Measurements from ENCODE around the gene SERINC5. TPM values are rescaled to one million over a fixed set of nuclear protein-coding genes. Genes with fewer than 3 reads are reported as not detected.
A peak's percentile ranks its signal among the peaks of the same experiment; 100 is the strongest.

Gene SERINC5
- total RNA-seq, 1 experiment from 2014 or later = 52.3 TPM

DNA sequence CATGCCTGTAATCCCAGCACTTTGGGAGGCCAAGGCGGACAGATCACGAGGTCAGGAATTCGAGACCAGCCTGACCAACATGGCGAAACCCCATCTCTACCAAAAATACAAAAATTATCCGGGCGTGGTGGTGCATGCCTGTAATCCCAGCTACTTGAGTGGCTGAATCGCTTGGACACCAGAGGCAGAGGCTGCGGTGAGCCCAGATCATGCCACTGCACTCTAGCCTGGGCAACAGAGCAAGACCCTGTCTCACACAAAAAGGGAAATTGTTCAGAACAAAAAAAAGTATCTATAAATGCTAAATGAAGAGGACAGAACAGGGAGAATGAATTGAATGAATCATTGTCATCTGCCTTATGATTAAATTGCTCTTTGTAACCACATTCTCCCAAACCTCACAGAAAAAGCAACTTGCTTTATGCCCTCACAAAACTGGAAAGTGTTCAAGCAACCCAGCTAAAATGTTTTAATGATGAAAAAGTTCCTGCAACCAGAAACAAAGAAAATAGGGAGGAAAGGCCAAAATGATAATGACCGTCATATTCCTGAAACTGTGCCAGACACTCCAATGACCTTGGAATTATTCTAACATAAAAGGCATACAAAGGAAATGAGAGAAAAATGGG, 83.7 kb downstream of the SERINC5 start:
- Histone ChIP-seq H3K79me2 (ENCODE audit: insufficient read depth, low read length) (no peaks in the 10 kb centered on the region), H3K23ac (ENCODE audit: insufficient read length, low read depth, low read length) (no peak overlapping the region), H3K9ac (ENCODE audit: extremely low read depth, insufficient read length, low read length) (no peak overlapping the region), H3K27me3 (ENCODE audit: insufficient read depth, low read length) (no peaks in the 10 kb centered on the region), H4K8ac (replicated peaks; ENCODE audit: insufficient read length, low read depth, low read length) (no peak overlapping the region), H2AK5ac (ENCODE audit: insufficient read length, low read length) (no peak overlapping the region), H4K91ac (ENCODE audit: insufficient read length, low read depth, low read length) (no peak overlapping the region), H2BK5ac (ENCODE audit: insufficient read length, low read length) (no peak overlapping the region), H4K20me1 (ENCODE audit: control insufficient read depth, insufficient read depth, insufficient read length) (no peaks in the 10 kb centered on the region), H3K4me1 (ENCODE audit: insufficient read depth, low read length) (no peaks in the 10 kb centered on the region), H3K27ac (ENCODE audit: insufficient read length, low read depth, low read length) (no peak overlapping the region), H3K23me2 (ENCODE audit: insufficient read length, low read depth, low read length, poor library complexity, severe bottlenecking) (no peaks in the 10 kb centered on the region), H3K18ac (ENCODE audit: insufficient read length, low read depth, low read length) (no peak overlapping the region), H2BK12ac (ENCODE audit: insufficient read length, low read depth, low read length) (no peak overlapping the region), H3K14ac (ENCODE audit: insufficient read depth, low read length) (no peak overlapping the region), H4K5ac (ENCODE audit: insufficient read length, low read depth, low read length) (no peak overlapping the region), H3K9me3 (ENCODE audit: control insufficient read depth, low read depth, low read length) (no peaks in the 10 kb centered on the region), H3K79me1 (ENCODE audit: insufficient read depth, low read depth, low read length, poor library complexity, severe bottlenecking) (no peaks in the 10 kb centered on the region), H2AFZ (ENCODE audit: low read length) (no peak overlapping the region), H3K56ac (ENCODE audit: insufficient read length, low read depth, low read length) (no peak overlapping the region), H2BK20ac (ENCODE audit: low read depth, low read length, poor library complexity, severe bottlenecking) (no peak overlapping the region), H3T11ph (ENCODE audit: low read length) (no peak overlapping the region), H3K4ac (ENCODE audit: low read depth, low read length) (no peak overlapping the region), H2BK120ac (ENCODE audit: low read depth, low read length, poor library complexity, severe bottlenecking) (no peak overlapping the region), H3K4me2 (ENCODE audit: insufficient read depth, insufficient read length, low read length) (no peak overlapping the region), H2BK15ac (ENCODE audit: low read depth, low read length) (no peak overlapping the region)
- no CpG with 5 or more reads among the region's 9 CpGs for WGBS (ENCODE audit: extremely low coverage, insufficient read length, low lambda C conversion rate)
- TF ChIP-seq, protein P1, sequence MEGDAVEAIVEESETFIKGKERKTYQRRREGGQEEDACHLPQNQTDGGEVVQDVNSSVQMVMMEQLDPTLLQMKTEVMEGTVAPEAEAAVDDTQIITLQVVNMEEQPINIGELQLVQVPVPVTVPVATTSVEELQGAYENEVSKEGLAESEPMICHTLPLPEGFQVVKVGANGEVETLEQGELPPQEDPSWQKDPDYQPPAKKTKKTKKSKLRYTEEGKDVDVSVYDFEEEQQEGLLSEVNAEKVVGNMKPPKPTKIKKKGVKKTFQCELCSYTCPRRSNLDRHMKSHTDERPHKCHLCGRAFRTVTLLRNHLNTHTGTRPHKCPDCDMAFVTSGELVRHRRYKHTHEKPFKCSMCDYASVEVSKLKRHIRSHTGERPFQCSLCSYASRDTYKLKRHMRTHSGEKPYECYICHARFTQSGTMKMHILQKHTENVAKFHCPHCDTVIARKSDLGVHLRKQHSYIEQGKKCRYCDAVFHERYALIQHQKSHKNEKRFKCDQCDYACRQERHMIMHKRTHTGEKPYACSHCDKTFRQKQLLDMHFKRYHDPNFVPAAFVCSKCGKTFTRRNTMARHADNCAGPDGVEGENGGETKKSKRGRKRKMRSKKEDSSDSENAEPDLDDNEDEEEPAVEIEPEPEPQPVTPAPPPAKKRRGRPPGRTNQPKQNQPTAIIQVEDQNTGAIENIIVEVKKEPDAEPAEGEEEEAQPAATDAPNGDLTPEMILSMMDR (conservative IDR thresholded peaks at IDR 0.05) = no peak
- Mint-ChIP-seq H3K9me3 (no peaks in the 10 kb centered on the region), H3K27ac (peak overlapping the region in 2 of 3 experiments; percentile 9 to 29; a peak in 1 of 7 replicates), H3K36me3 (ENCODE audit: insufficient read depth in 1 of 3, low read depth in 3 of 3) (peaks cover 16 to 61% (median 34%) of the 10 kb centered on the region in 3 experiments; a peak in 6 of 7 replicates), H3K27me3 (ENCODE audit: low read depth) (no peaks in the 10 kb centered on the region), H3K4me1 (peaks cover 18 to 20% of the 10 kb centered on the region in 2 experiments), H3K4me3 (no peak overlapping the region)
- no peak for DNase-seq

Data from H9 (cell line).